ENCODE measurements around the gene HSFX4.

DNA sequence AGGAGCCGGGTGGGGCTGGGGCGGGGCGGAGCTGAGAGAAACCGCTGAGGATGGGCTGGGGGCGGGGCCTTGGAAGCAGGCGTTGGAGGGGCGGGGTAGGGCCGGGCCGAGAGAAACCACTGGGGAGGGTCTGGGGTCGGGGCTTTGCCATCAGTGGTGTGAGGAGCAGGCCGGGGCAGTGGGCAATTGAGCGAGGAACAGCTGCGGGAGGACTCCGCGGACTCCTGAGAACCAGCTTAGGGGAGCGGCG lies 10.2 kb downstream of the HSFX4 start:
- TF ChIP-seq EP300 (IDR thresholded peaks at IDR 0.05) (no peak), POLR2A (IDR thresholded peaks at IDR 0.05) (no peak)
- TF ChIP-seq, protein P1, sequence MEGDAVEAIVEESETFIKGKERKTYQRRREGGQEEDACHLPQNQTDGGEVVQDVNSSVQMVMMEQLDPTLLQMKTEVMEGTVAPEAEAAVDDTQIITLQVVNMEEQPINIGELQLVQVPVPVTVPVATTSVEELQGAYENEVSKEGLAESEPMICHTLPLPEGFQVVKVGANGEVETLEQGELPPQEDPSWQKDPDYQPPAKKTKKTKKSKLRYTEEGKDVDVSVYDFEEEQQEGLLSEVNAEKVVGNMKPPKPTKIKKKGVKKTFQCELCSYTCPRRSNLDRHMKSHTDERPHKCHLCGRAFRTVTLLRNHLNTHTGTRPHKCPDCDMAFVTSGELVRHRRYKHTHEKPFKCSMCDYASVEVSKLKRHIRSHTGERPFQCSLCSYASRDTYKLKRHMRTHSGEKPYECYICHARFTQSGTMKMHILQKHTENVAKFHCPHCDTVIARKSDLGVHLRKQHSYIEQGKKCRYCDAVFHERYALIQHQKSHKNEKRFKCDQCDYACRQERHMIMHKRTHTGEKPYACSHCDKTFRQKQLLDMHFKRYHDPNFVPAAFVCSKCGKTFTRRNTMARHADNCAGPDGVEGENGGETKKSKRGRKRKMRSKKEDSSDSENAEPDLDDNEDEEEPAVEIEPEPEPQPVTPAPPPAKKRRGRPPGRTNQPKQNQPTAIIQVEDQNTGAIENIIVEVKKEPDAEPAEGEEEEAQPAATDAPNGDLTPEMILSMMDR (IDR thresholded peaks at IDR 0.05) = no peak
